HuH-7.5 (cell line): ENCODE measurements around the gene CTNNA2.

Experiments used
- DNase-seq: peaks from one replicate; pipeline ENCODE4 v3.0.0; 2011; ENCODE audit warnings: low spot score

CTNNA2 gene

DNA sequence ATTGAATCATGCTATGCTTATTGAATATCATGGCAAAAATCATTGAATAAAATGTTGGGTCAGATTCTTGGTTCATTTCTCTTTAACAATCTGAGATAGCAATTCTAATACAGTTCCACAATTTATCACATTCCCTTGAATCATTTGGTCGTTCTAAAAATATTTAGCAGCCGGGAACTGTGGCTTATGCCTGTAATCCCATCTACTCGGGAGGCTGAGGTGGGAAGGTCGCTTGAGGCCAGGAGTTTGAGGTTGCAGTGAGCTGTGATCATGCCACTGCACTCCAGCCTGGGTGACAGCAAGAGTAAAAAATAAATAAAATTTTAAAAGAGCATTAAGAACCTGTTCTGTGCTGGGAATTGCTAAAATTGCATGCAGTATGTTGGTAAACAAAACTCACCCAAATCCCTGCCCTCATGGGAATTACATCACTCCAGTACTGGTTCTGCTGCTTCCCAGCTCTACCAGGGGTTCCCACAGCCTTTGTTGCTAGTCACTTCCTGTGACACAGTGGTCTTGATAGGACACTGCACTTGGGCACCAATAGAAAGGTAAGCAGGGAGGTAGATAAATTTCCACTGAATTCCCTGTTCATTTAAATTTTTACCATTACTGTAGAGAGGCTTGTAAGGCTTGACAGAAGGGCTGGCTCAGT lies 200.4 kb downstream of the CTNNA2 start:
- DNase-seq, result no peak

DNA sequence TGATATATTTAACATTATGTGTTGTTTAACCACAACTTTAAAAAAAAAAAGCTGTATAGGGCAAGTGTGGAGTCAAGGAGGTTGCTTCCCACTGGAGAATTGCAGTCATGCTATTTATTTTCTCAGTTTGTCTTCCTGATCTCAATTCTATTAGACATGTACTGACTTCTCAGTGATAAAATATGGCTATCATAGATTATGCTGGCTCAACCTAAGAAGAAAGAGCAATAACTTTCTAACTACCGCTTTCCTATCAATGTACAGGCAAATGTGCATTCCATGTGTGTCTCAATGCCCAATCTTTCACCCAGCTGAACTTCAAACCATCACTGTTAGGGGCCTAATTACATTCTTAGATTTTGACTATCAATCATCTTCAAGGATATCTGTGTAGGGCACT lies 201.4 kb downstream of the CTNNA2 start:
- no peak for DNase-seq

DNA sequence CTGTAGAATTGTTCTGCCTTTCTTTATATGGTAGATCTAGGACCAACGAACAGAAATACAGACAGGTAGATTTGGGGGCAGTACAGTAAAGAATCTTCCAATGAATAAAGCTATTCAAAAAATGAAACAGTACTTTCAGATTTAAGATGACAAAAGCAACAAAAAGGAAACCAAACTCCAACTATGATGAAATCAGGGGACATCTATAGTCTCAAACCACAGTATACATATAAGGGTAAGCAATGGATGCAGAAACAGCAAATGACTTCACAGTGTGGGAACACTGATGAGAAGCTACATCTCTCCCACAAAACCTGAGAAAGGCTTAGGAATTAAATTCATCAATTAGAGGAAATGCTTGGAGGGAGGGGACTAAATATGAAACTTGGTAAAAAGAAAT lies 202.5 kb downstream of the CTNNA2 start:
- DNase-seq, result no peak

DNA sequence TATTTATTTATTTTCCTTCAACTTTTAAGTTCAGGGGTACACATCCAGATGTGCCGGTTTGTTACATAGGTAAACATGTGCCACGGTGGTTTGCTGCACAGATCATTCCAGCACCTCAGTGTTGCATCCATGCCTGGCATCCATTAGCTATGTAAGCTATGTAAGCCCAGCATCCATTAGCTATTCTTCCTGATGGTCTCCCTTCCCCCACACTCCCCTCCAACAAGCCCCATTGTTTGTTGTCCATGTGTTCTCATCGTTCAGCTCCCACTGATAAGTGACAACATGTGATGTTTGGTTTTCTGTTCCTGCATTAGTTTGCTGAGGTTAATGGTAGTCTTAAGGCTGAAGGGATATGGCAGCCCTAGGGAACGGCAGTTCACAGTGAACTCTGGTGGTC lies 203.4 kb downstream of the CTNNA2 start:
- DNase-seq, result no peak

DNA sequence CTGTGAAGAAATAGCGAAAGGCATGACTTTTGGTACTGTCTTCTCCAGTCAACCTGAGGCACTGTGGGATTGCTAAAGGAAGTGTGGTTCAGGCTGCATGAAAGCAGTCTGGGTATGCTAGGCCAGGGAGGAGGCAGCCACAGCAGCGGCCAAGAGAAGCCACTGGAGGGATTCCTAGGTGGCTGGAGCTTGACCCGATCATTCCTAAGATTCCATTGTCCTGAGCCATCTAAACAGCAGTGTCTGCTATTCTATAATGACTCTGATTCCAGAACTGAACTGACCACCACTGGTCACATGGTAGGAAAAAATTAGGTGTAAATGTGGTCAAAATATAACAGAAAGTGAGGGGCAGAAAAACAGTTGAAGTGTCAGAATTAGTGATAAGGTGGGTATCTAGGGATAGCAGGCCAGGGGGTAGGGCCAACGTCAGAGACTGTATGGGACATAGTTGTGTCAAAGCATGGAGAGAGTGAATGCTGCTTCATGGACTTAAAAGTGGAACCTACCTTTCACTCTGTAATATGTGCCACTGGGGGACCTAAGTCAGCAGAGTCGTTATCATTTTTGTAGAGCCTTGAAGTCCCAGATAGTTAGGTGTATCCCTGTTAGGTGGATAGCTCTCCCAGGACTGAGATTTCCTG lies 204.6 kb downstream of the CTNNA2 start:
- DNase-seq, result no peak

DNA sequence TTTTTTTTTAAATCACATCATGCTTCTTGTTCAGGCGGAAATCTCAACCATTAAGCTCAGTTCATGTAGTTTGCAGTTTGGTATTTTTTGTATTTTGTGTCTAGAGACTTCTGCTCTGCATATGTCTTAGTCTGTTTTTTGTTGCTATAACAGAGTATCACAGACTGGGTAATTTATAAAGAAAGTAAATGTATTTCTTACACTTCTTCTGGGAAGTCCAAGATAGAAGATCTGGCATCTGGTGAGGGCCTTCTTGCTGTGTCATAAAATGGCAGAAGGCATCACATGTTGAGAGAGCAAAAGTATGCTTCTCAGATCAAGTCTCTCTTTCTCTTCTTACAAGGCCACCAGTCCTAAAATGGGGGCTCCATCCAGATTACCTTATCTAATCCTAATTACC lies 208.2 kb downstream of the CTNNA2 start:
- DNase-seq, result no peak

DNA sequence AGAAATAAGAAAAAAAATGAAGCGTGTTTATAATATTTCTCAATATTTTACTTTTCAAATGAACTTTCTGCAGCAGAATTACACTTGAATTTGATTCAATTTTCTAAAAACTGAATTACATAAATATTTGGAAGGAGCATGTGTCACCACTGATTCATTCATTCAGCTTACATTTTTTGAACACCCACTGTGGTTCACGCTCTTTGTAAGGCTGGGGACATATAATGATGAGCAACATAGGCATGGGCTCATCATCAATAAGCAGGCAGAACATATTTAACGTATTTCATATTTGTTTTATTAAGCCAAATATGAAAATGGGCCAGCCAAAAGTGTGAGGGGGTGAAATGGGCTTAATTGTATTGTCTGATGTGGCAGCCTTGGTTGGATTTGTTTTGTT lies 209.1 kb downstream of the CTNNA2 start:
- DNase-seq, result no peak

DNA sequence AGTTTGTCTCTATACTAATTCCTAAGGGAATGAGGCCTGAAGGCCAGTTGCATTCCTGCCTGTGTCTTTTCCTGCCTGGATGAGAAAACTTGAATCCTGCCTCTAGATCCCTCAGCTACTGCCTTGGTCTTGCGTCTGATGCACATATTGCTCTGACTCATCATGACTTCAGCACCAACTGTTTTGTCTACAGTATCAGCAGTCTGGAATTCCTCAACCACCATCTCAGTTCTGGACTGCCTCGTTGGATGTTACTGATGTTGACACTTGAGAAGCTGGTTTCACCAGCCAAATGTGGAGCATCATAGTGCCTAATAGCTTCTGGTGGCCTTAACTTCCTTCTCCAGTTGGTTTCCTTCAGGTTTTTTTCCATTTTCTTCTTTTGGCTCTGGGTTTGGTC lies 211.0 kb downstream of the CTNNA2 start:
- DNase-seq, result no peak

DNA sequence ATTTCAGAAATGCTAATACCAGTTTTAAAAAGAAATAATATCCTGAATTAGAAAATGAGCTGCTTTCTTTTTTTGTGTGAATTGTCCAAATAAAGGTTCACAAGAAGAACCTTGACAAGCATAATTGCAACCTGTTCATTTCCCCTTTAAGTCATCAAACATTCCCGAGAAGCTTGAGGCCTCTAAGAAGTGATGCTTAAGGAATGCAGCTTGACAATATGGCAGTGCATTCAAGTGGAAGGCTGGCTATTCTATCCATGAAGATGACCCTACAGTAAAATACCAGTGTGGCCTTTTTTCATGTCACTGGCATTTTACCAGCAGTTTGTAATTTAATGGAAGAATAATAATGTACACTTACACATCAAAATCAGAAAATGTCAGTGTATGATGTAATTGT lies 216.7 kb downstream of the CTNNA2 start:
- no peak for DNase-seq

DNA sequence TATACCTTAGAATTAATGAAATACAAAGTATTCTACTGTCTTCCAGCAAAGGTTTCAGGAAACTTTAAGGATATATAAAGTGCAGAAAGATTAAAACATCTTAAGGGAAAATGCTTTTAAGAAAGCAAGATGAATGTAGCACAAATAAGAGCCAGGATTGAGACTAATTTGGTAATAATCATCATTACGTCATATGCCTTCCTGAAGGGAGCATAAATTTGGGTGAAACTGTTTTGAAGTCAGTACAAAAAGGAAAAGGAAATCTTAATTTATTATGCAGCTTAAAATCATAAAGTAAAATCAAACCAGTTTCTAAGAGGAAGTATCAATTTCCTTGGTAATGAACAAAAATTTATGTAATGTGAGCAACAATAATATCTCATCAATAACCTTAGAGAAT lies 221.7 kb downstream of the CTNNA2 start:
- no peak for DNase-seq

DNA sequence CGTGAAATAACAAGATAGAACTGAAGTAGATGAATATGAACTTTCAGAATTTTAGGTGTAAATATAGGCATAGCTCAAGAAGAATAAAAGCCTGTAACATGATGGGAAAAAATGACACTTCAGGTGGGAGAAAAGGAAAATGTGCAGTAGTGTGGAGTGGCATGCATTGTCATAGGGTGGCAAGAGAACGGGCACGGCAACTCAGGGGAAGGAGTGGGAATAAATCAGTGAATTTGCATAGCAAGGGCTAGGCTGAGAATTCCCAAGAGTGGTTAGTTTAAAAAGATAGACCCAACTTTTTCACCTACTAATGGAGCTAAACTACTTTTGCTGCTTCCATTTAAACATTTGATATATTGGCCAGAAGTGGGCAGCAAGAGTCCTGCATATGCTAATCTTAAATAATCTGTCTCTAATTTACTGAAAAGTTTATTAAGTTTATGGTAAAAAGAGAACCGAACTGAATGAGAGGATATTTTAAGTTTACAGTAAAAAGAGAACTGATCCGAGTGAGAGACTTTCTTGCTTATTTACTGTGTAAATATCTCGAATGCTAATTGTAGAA lies 228.1 kb downstream of the CTNNA2 start:
- no peak for DNase-seq

DNA sequence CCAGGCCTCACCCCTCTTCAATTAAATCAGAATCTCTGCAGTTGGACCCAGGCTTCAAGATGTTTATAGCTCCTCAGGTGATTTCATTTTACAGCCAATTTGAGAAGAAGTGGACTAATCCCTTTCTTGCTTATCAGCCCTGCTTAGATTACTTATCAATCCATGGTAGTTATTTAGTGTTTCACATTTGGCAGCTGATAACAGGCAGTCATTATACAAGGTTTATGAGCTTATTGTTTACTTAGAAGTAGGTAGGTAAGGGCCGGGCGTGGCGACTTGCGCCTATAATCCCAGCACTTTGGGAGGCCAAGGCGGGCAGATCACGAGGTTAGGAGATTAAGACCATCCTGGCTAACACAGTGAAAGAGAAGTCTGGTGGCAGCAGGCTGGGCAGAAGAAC lies 237.5 kb downstream of the CTNNA2 start:
- DNase-seq, result no peak

DNA sequence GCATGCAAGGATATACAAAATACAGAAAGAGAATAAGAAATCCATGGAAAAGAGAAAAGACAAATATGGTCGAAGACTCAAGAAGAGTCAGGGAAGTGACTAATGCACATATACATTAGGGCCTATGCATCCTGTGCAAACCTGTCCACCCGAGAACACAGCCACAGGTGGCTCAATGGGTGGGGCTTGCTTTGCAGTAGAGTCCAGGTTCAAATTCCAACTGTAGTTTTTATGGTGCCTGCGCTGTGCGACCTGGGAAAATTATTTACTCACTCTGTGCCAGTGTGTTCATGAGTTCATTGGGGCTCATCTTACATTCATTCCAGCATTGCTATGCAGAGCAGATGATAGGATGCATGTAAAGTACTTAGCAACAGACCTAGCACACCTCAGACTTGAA lies 244.7 kb downstream of the CTNNA2 start:
- no peak for DNase-seq

DNA sequence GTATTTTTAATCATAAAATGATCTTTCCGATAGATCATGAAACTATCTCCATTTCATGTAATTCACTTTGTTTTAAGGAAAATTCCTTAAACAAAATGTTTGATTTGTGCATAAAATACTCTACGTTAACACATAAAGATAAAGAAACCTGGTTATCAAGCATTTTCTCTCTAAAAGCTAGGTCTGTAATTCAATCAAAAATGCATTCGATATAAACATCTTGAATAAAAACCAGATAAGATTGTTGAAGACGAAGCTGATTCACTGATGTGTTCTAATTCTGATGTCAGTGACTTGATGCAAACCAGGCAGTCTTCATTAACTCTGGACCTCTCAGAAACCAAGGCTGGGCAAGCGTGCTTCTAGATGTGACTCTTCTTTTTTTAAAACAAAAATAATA lies 245.2 kb downstream of the CTNNA2 start:
- DNase-seq, result no peak

DNA sequence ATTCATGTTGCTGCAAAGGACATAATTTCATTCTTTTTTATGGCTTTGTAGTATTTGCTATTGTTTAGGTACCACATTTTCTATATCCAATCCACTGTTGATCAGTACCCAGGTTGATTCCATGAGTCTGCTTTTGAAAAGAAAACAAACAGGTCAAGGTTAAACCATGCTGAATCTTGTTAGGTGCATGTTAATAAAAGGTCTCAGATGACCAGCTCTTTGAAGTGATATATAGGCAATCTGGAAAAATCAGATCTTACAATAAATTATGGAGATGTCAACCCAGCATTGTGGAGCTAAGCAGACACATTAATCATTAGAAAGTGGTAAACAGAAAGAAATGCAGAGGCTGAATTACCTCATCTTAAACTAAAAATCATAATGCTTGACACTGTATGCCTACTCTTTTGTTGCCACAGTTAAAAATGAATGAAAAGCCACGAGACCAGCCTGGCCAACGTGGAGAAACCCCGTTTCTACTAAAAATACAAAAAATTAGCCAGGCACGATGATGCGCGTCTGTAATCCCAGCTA lies 246.0 kb downstream of the CTNNA2 start:
- DNase-seq, result no peak

DNA sequence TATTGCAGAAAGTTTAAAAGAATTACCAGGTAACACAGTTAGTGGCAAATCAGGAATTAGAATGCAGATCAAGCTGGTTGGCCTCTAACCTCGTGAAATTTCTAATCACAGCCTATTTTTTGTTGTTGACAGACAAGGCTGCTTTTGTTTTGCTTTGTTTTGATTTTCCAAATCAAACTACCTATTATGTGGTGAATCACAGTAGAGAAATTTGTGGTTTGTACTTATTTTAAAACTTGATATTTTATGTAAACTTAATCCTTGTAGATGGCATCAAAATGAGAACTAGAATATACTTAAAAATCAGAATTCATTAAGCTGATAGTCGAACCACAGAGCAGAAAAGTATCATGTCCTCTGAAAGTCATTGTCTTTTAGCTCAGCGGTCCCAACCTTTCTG lies 258.1 kb downstream of the CTNNA2 start:
- no peak for DNase-seq

DNA sequence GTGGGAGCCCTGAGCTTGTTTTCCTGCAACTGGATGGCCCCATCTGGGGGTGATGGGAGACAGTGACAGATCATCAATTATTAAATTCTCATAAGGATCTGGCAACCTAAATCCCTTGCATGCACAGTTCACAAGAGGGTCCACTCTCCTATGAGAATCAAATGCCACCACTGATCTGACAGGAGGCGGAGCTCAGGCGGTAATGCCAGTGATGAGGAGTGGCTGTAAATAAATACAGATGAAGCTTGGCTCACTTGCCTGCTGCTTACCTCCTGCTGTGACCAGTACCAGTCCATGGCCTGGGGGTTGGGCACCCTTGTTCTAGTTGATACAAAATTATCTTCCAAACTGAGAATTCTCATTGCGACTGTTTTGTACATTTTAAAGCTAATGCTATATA lies 258.6 kb downstream of the CTNNA2 start:
- DNase-seq, result no peak

DNA sequence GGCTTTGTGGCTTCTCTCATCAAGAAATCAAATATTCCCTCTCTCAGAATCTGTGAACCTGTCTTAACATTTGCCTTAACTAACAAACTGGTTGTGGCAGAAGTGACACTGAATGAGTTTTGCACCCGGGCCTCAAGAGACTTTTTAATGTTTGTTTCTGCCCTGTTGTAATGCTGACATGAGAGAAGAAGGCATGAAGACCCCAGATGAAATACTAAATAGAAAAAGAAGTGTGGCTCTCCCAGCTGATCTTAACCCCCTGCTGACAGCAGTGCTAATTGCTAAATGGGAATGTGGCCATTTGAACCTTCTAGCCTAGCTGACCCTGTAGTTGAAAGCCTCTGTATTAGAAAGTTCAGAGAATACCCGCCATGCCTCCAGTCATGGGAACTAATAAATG lies 261.2 kb downstream of the CTNNA2 start:
- no peak for DNase-seq

DNA sequence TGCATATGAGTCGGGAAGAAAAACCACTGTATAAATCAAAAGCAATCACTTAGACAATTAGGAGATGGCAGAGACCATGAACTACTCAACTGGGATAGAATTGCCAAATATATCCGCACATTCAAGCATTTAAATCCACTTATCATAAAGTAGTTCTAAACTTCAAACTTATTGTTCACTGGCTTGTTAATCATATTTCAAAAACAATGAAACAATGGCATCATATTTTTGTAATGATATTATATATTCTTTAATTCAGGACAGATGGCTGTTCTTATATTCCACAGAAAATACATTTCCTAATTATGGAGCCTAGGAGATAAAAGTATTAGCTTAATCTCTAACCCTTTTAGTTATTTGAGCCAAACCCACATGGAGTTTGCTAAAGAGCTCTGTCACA lies 263.6 kb downstream of the CTNNA2 start:
- DNase-seq, result no peak

DNA sequence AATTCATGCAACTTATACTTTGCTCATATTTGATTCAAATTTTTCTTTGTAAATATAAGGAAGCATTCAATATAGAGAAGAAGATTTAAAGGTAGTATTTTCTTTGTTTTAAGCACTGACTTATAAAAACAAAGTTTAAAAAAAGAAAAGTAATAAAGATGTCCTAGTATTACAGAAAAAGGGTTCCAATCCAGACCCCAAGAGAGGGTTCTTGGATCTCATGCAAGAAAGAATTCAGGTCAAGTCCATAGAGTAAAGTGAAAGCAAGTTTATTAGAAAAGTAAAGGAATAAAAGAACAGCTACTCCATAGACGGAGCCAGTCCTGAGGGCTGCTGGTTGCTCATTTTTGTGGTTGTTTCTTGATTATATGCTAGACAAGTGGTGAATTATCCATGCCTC lies 267.9 kb downstream of the CTNNA2 start:
- DNase-seq, result no peak

DNA sequence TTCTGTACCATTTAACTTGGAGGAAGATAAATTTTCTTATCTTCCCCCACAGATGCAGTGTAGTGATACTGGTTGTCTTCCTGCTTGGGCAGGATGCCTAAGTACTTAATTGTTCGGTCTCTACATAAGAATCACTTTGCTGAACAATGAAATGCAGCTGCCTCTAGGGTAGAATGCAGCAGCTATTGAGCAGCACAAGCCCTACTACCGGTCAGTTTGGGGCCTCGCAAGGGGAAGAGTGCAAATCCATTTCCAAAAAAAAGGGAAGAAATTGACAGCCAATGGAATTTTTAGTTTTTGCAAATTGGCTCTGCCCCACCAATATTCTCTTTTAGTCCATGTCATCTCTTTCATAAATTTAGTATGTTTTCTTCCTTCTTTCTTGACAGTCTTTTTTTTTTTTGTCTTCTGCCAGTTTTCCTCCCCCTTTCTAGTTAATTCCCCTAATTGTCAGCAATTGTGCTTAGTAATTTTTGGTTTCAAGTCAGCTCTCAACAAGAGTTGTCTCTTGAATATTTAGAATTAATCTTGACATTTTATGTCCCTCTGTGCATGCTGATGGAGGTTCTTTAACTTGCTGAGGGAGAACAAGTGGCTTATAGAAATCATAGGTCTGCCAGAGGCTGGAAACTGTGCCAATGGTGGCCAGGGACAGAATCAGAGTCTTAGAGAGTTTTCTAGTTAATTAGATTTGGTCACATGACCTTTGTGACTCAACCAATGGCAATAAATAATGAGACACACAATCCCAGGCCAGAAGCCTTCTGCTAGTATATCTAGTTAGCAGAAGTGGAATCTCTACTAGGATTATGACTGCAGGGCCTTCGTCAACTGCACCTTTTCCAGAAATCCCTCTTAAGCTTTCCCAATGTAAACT lies 270.0 kb downstream of the CTNNA2 start:
- DNase-seq, result no peak

DNA sequence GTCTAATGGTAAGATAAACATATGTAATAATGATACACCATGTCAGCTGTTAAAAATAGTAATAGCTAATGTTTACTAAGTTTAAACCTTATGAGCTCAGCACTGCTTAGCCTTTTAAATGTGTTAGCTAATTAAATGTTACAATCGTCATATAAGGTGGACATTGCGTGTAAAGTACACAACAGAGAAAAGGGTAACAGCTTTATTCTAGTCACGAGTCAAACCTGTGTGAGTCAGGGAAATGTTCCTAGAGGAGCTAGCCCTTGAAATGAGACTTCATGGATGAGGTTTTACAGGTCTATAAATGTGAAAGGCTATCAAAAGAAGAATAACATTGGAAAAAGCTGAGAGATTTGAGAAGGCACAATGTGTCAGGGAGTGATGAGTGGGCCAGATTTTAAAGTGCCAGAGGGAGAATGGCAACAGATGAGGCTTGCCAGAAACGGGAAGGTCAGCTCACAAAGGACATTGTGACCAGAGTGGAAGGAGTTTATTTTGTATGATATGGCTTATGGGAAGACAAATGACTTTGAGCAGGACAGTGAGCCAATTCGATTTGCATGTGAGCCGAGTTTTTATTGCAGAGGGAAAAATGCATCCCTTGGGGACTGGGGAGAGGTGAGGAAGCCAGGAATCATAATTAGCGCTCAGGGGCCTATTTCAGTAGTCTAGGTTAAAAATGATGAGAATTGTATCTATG lies 276.3 kb downstream of the CTNNA2 start:
- DNase-seq, result no peak
